SK-N-SH (cell line): ENCODE measurements around the gene SHISA4. TPM values are rescaled to one million over a fixed set of nuclear protein-coding genes. Genes with fewer than 3 reads are reported as not detected.

Experiments
- CTCF ChIA-PET: fragments of 300-600, 350-600 bp; formaldehyde crosslinking; extraction: SDS; loops from one replicate; lab custom pipeline; 2021; lab: Yijun Ruan, JAX
- POLR2A ChIA-PET: fragments of 350-600 bp; sonication (Branson Sonifier 250); formaldehyde crosslinking; extraction: SDS; loops from one replicate; lab custom pipeline; 2020; ENCODE audit warnings: antibody characterized with exemption, inconsistent platforms; lab: Yijun Ruan, JAX
- DNase-seq: peaks from one replicate; pipeline ENCODE4 v3.0.0; 2012
- H2AFZ ChIP-seq: fragments of 200-600 bp; sonication (generic); 2 replicates; pipeline ENCODE4 v1.8.1; 2016; ENCODE audit warnings: antibody characterized with exemption, mild to moderate bottlenecking, low read depth
- H3F3A ChIP-seq: fragments of 200-600 bp; sonication (generic); replicated peaks from 2 replicates; pipeline ENCODE3; 2016; ENCODE audit warnings: antibody characterized with exemption, mild to moderate bottlenecking; ENCODE audit not compliant: insufficient read depth
- H3K27ac ChIP-seq, 2 experiments: fragments of 200-500 bp in 1 of 2; fragments of 200-600 bp in 1 of 2; sonication (Bioruptor generic) in 1 of 2; sonication (generic), shearing (Covaris generic) in 1 of 2; 2 replicates each; pipeline versions ENCODE4 v1.5.1 to v1.6.1; 2014 to 2016; ENCODE audit warnings: low read depth in 2 of 2, inconsistent platforms in 1 of 2, low read length in 1 of 2, mild to moderate bottlenecking in 1 of 2, mixed read lengths in 1 of 2
- H3K27me3 ChIP-seq: fragments of 200-600 bp; sonication (generic), shearing (Covaris generic); 2 replicates; pipeline ENCODE4 v1.6.1; 2016; ENCODE audit warnings: mixed run types; ENCODE audit not compliant: insufficient read depth
- H3K36me3 ChIP-seq, 2 experiments: fragments of 200-500 bp in 1 of 2; fragments of 200-600 bp in 1 of 2; sonication (Bioruptor generic) in 1 of 2; sonication (generic) in 1 of 2; replicated peaks in 1 of 2; 2 replicates each; pipeline versions ENCODE3 to v1.5.1; 2014 to 2016; ENCODE audit warnings: low read length in 1 of 2, mild to moderate bottlenecking in 1 of 2; ENCODE audit not compliant: insufficient read depth in 2 of 2, control insufficient read depth in 1 of 2
- H3K4me1 ChIP-seq, 2 experiments: fragments of 200-500 bp in 1 of 2; fragments of 200-600 bp in 1 of 2; sonication (Bioruptor generic) in 1 of 2; sonication (generic), shearing (Covaris generic) in 1 of 2; 2 replicates each; pipeline versions ENCODE4 v1.5.1 to v1.6.1; 2014 to 2016; ENCODE audit warnings: low read depth in 1 of 2, low read length in 1 of 2, mixed run types in 1 of 2; ENCODE audit not compliant: insufficient read depth in 2 of 2, control insufficient read depth in 1 of 2
- H3K4me2 ChIP-seq: fragments of 200-600 bp; sonication (generic), shearing (Covaris generic); 2 replicates; pipeline ENCODE4 v1.6.1; 2017; ENCODE audit warnings: mixed run types
- H3K4me3 ChIP-seq, 2 experiments: fragments of 200-500 bp in 1 of 2; fragments of 200-600 bp in 1 of 2; sonication (Bioruptor generic) in 1 of 2; sonication (generic), shearing (Covaris generic) in 1 of 2; 2 replicates each; pipeline versions ENCODE4 v1.5.1 to v1.8.1; 2014 to 2016; ENCODE audit warnings: low read depth in 2 of 2, inconsistent platforms in 1 of 2, low read length in 1 of 2, mild to moderate bottlenecking in 1 of 2, mixed read lengths in 1 of 2, moderate library complexity in 1 of 2
- H3K79me2 ChIP-seq: fragments of 200-600 bp; sonication (generic); 2 replicates; pipeline ENCODE4 v1.8.1; 2017; ENCODE audit warnings: mild to moderate bottlenecking; ENCODE audit not compliant: insufficient read depth
- H3K9ac ChIP-seq: fragments of 200-600 bp; sonication (generic); 2 replicates; pipeline ENCODE4 v1.6.1; 2017; ENCODE audit warnings: mixed run types
- H3K9me2 ChIP-seq: fragments of 200-600 bp; sonication (generic); 2 replicates; pipeline ENCODE4 v1.6.1; 2017; ENCODE audit warnings: mixed run types
- H3K9me3 ChIP-seq: fragments of 200-600 bp; sonication (generic); 2 replicates; pipeline ENCODE4 v1.6.1; 2017; ENCODE audit warnings: mixed run types, mild to moderate bottlenecking, moderate library complexity
- H4K20me1 ChIP-seq: fragments of 200-600 bp; sonication (generic); 2 replicates; pipeline ENCODE4 v1.6.1; 2017; ENCODE audit warnings: mild to moderate bottlenecking, mixed run types; ENCODE audit not compliant: insufficient read depth
- CHD2 ChIP-seq: fragments of 150-350 bp; IDR thresholded peaks from 2 replicates; pipeline ENCODE4 v1.6.1; 2018; ENCODE audit warnings: low read length; ENCODE audit not compliant: partially characterized antibody
- ELF1 ChIP-seq: IDR thresholded peaks from 2 replicates; pipeline ENCODE4 v1.4.0; 2012
- EP300 ChIP-seq, 2 experiments: IDR thresholded peaks; 2 replicates each; pipeline versions ENCODE4 v1.4.0 to v1.6.1; 2012; ENCODE audit warnings: borderline replicate concordance in 1 of 2, low read depth in 1 of 2, low read length in 1 of 2
- FOXM1 ChIP-seq: IDR thresholded peaks from 2 replicates; pipeline ENCODE4 v1.4.0; 2012; ENCODE audit warnings: low read depth, mild to moderate bottlenecking
- IRF3 ChIP-seq: fragments of 150-350 bp; IDR thresholded peaks from 2 replicates; pipeline ENCODE4 v1.6.1; 2016; ENCODE audit warnings: mild to moderate bottlenecking, low read depth, low read length
- MXI1 ChIP-seq: IDR thresholded peaks from 2 replicates; pipeline ENCODE4 v1.6.1; 2012; ENCODE audit warnings: mild to moderate bottlenecking, low read depth, low read length, improper control_type of control experiment
- NRF1 ChIP-seq: IDR thresholded peaks from 2 replicates; pipeline ENCODE4 v1.6.1; 2012; ENCODE audit warnings: low read depth, mild to moderate bottlenecking, low read length
- RCOR1 ChIP-seq: fragments of 150-350 bp; IDR thresholded peaks from 2 replicates; pipeline ENCODE4 v1.6.1; 2017; ENCODE audit warnings: antibody characterized with exemption, low read length
- RFX5 ChIP-seq: IDR thresholded peaks from 2 replicates; pipeline ENCODE4 v1.6.1; 2012; ENCODE audit warnings: mild to moderate bottlenecking, improper control_type of control experiment, low read length
- SIN3A ChIP-seq: IDR thresholded peaks from 2 replicates; pipeline ENCODE4 v1.6.1; 2012; ENCODE audit warnings: low read depth, mild to moderate bottlenecking, low read length, moderate library complexity, borderline replicate concordance
- SMC3 ChIP-seq: IDR thresholded peaks from 2 replicates; pipeline ENCODE4 v1.6.1; 2012; ENCODE audit warnings: low read depth, low read length, improper control_type of control experiment
- TCF12 ChIP-seq: IDR thresholded peaks from 2 replicates; pipeline ENCODE4 v1.4.0; 2012
- ZBTB33 ChIP-seq: IDR thresholded peaks from 2 replicates; pipeline ENCODE4 v1.4.0; 2012; ENCODE audit warnings: low read depth, borderline replicate concordance
- WGBS: methylation state at CpG from one replicate; pipeline ENCODE4 v1.1.6; 2017; ENCODE audit warnings: low lambda C conversion rate; 5-methylcytosine and 5-hydroxymethylcytosine counted together
- polyA plus RNA-seq, 3 experiments: library from polyadenylated mRNA; depleted of rRNA; stranded (reverse); fragments of >200 nt; gene quantifications; 2 replicates each; pipeline ENCODE4 v1.2.3, GENCODE V29; 2012
- TF ChIP-seq, protein P1 (sequence below): IDR thresholded peaks from 2 replicates; pipeline ENCODE4 v1.6.1; 2012; ENCODE audit warnings: mild to moderate bottlenecking, low read depth, low read length, moderate library complexity
- TF ChIP-seq, protein P2 (sequence below): fragments of 200-600 bp; sonication (generic); IDR thresholded peaks from 2 replicates; pipeline ENCODE4 v1.6.1; 2017; ENCODE audit warnings: antibody characterized with exemption, mild to moderate bottlenecking, moderate library complexity

Gene SHISA4
- polyA plus RNA-seq, 1 of the 3 experiments (the other 2 are of a cell fraction), result 42.1 TPM

DNA sequence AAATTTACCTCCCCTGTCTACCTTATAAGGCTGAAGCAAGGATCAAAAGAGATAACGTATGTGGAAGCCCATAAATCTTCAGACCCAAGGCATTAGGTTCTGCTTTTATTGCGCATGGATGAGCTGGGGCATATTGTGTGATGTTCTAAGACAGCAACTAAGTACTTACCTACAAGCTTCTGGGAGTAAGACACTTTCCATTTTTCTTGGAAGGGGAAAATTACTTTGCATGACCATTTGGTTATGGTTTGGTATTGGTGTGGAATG, 36.5 kb downstream of the SHISA4 start:
- no peak overlapping the region for H3K4me3 ChIP-seq
- TF ChIP-seq MXI1, result no peak
- TF ChIP-seq FOXM1, result no peak
- no peak for TF ChIP-seq CHD2
- no peak for TF ChIP-seq ELF1
- TF ChIP-seq, protein P1, sequence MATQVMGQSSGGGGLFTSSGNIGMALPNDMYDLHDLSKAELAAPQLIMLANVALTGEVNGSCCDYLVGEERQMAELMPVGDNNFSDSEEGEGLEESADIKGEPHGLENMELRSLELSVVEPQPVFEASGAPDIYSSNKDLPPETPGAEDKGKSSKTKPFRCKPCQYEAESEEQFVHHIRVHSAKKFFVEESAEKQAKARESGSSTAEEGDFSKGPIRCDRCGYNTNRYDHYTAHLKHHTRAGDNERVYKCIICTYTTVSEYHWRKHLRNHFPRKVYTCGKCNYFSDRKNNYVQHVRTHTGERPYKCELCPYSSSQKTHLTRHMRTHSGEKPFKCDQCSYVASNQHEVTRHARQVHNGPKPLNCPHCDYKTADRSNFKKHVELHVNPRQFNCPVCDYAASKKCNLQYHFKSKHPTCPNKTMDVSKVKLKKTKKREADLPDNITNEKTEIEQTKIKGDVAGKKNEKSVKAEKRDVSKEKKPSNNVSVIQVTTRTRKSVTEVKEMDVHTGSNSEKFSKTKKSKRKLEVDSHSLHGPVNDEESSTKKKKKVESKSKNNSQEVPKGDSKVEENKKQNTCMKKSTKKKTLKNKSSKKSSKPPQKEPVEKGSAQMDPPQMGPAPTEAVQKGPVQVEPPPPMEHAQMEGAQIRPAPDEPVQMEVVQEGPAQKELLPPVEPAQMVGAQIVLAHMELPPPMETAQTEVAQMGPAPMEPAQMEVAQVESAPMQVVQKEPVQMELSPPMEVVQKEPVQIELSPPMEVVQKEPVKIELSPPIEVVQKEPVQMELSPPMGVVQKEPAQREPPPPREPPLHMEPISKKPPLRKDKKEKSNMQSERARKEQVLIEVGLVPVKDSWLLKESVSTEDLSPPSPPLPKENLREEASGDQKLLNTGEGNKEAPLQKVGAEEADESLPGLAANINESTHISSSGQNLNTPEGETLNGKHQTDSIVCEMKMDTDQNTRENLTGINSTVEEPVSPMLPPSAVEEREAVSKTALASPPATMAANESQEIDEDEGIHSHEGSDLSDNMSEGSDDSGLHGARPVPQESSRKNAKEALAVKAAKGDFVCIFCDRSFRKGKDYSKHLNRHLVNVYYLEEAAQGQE, result no peak
- TF ChIP-seq, protein P2, sequence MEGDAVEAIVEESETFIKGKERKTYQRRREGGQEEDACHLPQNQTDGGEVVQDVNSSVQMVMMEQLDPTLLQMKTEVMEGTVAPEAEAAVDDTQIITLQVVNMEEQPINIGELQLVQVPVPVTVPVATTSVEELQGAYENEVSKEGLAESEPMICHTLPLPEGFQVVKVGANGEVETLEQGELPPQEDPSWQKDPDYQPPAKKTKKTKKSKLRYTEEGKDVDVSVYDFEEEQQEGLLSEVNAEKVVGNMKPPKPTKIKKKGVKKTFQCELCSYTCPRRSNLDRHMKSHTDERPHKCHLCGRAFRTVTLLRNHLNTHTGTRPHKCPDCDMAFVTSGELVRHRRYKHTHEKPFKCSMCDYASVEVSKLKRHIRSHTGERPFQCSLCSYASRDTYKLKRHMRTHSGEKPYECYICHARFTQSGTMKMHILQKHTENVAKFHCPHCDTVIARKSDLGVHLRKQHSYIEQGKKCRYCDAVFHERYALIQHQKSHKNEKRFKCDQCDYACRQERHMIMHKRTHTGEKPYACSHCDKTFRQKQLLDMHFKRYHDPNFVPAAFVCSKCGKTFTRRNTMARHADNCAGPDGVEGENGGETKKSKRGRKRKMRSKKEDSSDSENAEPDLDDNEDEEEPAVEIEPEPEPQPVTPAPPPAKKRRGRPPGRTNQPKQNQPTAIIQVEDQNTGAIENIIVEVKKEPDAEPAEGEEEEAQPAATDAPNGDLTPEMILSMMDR, result no peak
- no peak for TF ChIP-seq SMC3
- TF ChIP-seq IRF3, result no peak
- no peak for TF ChIP-seq SIN3A
- TF ChIP-seq NRF1, result no peak
- TF ChIP-seq TCF12, result no peak
- no peak for TF ChIP-seq ZBTB33
- no peak for TF ChIP-seq RFX5
- TF ChIP-seq RCOR1, result no peak
- no peak for TF ChIP-seq EP300 (IDR thresholded peaks at IDR 0.05; ENCODE audit: borderline replicate concordance in 1 of 2, low read depth in 1 of 2, low read length in 1 of 2)
- POLR2A ChIA-PET, result interaction anchor here (0.6 kb wide), 1 partner anchor 30 kb away, joined by 3 read pairs; no protein-coding TSS in a partner anchor
- H4K20me1 ChIP-seq, result no peaks in the 10 kb centered on the region
- H3K36me3 ChIP-seq, result no peaks in the 10 kb centered on the region
- CTCF ChIA-PET, result interaction anchor here (0.8 kb wide), 1 partner anchor 29 kb away, joined by 4 read pairs; no protein-coding TSS in a partner anchor
- H3K4me1 ChIP-seq, result no peaks in the 10 kb centered on the region
- H3K9ac ChIP-seq, result no peak overlapping the region
- no peak overlapping the region for H3K27ac ChIP-seq
- H3K9me2 ChIP-seq, result no peaks in the 10 kb centered on the region
- H3K79me2 ChIP-seq, result no peaks in the 10 kb centered on the region
- no peaks in the 10 kb centered on the region for H3K27me3 ChIP-seq
- 86% methylated on average over 2 of the region's 2 CpGs for whole genome bisulfite sequencing
- no peak overlapping the region for H2AFZ ChIP-seq
- H3K4me2 ChIP-seq, result no peak overlapping the region
- no peak for DNase-seq
- no peaks in the 10 kb centered on the region for H3F3A ChIP-seq
- no peaks in the 10 kb centered on the region for H3K9me3 ChIP-seq
